Measurements from ENCODE around the gene OR1N1.

DNA sequence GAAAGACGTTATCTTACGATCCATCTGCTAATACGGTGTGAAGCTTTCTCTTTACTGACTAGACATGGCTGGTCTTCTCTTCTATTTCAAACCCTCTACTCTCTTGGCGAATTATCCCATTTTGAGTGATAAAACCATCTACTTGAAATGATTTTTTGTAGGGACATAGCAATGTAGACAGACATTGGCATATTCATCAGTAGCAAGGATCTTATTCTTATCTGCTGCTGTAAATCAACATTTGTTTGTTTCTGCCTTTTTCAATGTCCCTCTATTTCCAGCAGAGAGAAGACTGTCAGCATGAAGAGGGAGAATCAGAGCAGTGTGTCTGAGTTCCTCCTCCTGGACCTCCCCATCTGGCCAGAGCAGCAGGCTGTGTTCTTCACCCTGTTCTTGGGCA, 8.3 kb downstream of the OR1N1 start, which contains the start of gene OR1J4:
- no peak for TF ChIP-seq ZNF239 (tag by site-specific recombination; IDR thresholded peaks at IDR 0.05)
- no peak for TF ChIP-seq ZNF837 (tag by site-specific recombination; IDR thresholded peaks at IDR 0.05)
- TF ChIP-seq, protein P1, sequence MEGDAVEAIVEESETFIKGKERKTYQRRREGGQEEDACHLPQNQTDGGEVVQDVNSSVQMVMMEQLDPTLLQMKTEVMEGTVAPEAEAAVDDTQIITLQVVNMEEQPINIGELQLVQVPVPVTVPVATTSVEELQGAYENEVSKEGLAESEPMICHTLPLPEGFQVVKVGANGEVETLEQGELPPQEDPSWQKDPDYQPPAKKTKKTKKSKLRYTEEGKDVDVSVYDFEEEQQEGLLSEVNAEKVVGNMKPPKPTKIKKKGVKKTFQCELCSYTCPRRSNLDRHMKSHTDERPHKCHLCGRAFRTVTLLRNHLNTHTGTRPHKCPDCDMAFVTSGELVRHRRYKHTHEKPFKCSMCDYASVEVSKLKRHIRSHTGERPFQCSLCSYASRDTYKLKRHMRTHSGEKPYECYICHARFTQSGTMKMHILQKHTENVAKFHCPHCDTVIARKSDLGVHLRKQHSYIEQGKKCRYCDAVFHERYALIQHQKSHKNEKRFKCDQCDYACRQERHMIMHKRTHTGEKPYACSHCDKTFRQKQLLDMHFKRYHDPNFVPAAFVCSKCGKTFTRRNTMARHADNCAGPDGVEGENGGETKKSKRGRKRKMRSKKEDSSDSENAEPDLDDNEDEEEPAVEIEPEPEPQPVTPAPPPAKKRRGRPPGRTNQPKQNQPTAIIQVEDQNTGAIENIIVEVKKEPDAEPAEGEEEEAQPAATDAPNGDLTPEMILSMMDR (tag by site-specific recombination; IDR thresholded peaks at IDR 0.05) = no peak
- no peak for TF ChIP-seq PRDM1 (tag by site-specific recombination; IDR thresholded peaks at IDR 0.05)

Measured in HEK293 (cell line).